HepG2 (cell line): ENCODE results near the gene POLRMT. TPM values are rescaled to one million over a fixed set of nuclear protein-coding genes. Genes with fewer than 3 reads are reported as not detected.

Experiments used
- ATF2 ChIP-seq: sonication (generic); formaldehyde crosslinking; IDR thresholded peaks from 2 replicates; pipeline ENCODE4 v1.4.0; 2020; ENCODE audit warnings: missing genetic modification reagents
- CBX5 ChIP-seq: sonication (generic); formaldehyde crosslinking; IDR thresholded peaks from 2 replicates; pipeline ENCODE4 v1.4.0; 2020; ENCODE audit warnings: missing genetic modification reagents, borderline replicate concordance
- FOSL1 ChIP-seq: sonication (generic); formaldehyde crosslinking; IDR thresholded peaks from 2 replicates; pipeline ENCODE4 v1.9.0; 2021; ENCODE audit warnings: missing genetic modification reagents, borderline replicate concordance
- GPBP1L1 ChIP-seq: sonication (generic); formaldehyde crosslinking; IDR thresholded peaks from 2 replicates; pipeline ENCODE4 v1.5.0; 2020; ENCODE audit warnings: mild to moderate bottlenecking, missing genetic modification reagents
- HNRNPL ChIP-seq: fragments of 200-400 bp; formaldehyde crosslinking; IDR thresholded peaks from 2 replicates; pipeline ENCODE4 v1.6.1; 2017; ENCODE audit warnings: mild to moderate bottlenecking, low read depth, low read length
- JUN ChIP-seq: sonication (generic); formaldehyde crosslinking; IDR thresholded peaks from 2 replicates; pipeline ENCODE4 v1.4.0; 2020; ENCODE audit warnings: mild to moderate bottlenecking, missing genetic modification reagents
- NFE2L2 ChIP-seq: fragments of 150-350 bp; IDR thresholded peaks from 2 replicates; pipeline ENCODE4 v1.6.1; 2014; ENCODE audit warnings: low read length
- SAP130 ChIP-seq: IDR thresholded peaks from 2 replicates; pipeline ENCODE4 v1.6.1; 2016; ENCODE audit warnings: low read depth
- SP1 ChIP-seq, 2 experiments: fragments of 450-650 bp in 1 of 2; sonication (generic) in 1 of 2; formaldehyde crosslinking in 1 of 2; IDR thresholded peaks; 2 replicates each; pipeline versions ENCODE4 v1.4.0 to v1.6.1; 2016 to 2020; ENCODE audit warnings: missing genetic modification reagents in 1 of 2
- TFDP1 ChIP-seq: IDR thresholded peaks from 2 replicates; pipeline ENCODE4 v1.6.1; 2016; ENCODE audit warnings: missing compliant biosample characterization, missing genetic modification reagents, borderline replicate concordance
- ZFP91 ChIP-seq: sonication (generic); formaldehyde crosslinking; IDR thresholded peaks from 2 replicates; pipeline ENCODE4 v1.9.0; 2022; ENCODE audit warnings: missing genetic modification reagents, mild to moderate bottlenecking, borderline replicate concordance
- ZMYM4 ChIP-seq: sonication (generic); formaldehyde crosslinking; IDR thresholded peaks from 2 replicates; pipeline ENCODE4 v1.8.1; 2023; ENCODE audit warnings: mild to moderate bottlenecking, missing genetic modification reagents
- ZNF235 ChIP-seq: sonication (generic); formaldehyde crosslinking; IDR thresholded peaks from 2 replicates; pipeline ENCODE4 v1.8.1; 2023; ENCODE audit warnings: mild to moderate bottlenecking, missing genetic modification reagents, borderline replicate concordance
- ZNF253 ChIP-seq: sonication (generic); formaldehyde crosslinking; IDR thresholded peaks from 2 replicates; pipeline ENCODE4 v1.8.0; 2022; ENCODE audit warnings: mild to moderate bottlenecking, missing genetic modification reagents, borderline replicate concordance
- ZNF337 ChIP-seq: sonication (generic); formaldehyde crosslinking; IDR thresholded peaks from 2 replicates; pipeline ENCODE4 v1.5.1; 2020; ENCODE audit warnings: missing genetic modification reagents, low read depth, mild to moderate bottlenecking, borderline replicate concordance
- ZNF44 ChIP-seq: sonication (generic); formaldehyde crosslinking; IDR thresholded peaks from 2 replicates; pipeline ENCODE4 v1.5.1; 2020; ENCODE audit warnings: mild to moderate bottlenecking, missing genetic modification reagents
- ZNF782 ChIP-seq: sonication (generic); formaldehyde crosslinking; IDR thresholded peaks from 2 replicates; pipeline ENCODE4 v1.4.0; 2020; ENCODE audit warnings: missing genetic modification reagents, mild to moderate bottlenecking, borderline replicate concordance
- ZNF878 ChIP-seq: sonication (generic); formaldehyde crosslinking; IDR thresholded peaks from 2 replicates; pipeline ENCODE4 v1.8.1; 2023; ENCODE audit warnings: mild to moderate bottlenecking, missing genetic modification reagents, moderate library complexity
- polyA plus RNA-seq, 8 experiments: library from polyadenylated mRNA; depleted of rRNA in 3 of 8; stranded (reverse) in 7 of 8; unstranded in 1 of 8; fragments of >200 nt; fragmentation: Illumina TruSeq in 4 of 8; extraction: Trizol in 4 of 8; gene quantifications; 2 replicates each; pipeline versions ENCODE4 v1.2.1 to v1.2.3, GENCODE V29; 2011 to 2016; ENCODE audit warnings: low read depth in 4 of 8, missing spikeins in 1 of 8, mixed read lengths in 1 of 8; ENCODE audit not compliant: insufficient read depth in 1 of 8
- total RNA-seq, 5 experiments: library from RNA; depleted of rRNA; stranded (reverse); fragments of >200 nt; fragmentation: Illumina TruSeq; extraction: Trizol; gene quantifications; 2 replicates each; pipeline ENCODE4 v1.2.3, GENCODE V29; 2016; ENCODE audit warnings: low read depth in 1 of 5

The POLRMT gene
- total and polyA plus RNA-seq, 2 of the 13 experiments (the other 11 are each of a cell fraction or from before 2014, with no cell fraction given): 78.0 to 101 TPM

GRCh38 chr19:661427-662196 lies 28.3 kb upstream of the POLRMT start (continued):
- TF ChIP-seq GPBP1L1 (CRISPR knock-in tag) (no peak), ZNF878 (CRISPR knock-in tag) (no peak), ZNF337 (CRISPR knock-in tag) (no peak), TFDP1 (CRISPR knock-in tag) (no peak), ZNF782 (CRISPR knock-in tag) (no peak), JUN (CRISPR knock-in tag) (no peak), CBX5 (CRISPR knock-in tag) (no peak), ZNF235 (CRISPR knock-in tag) (no peak), ZFP91 (no peak), FOSL1 (CRISPR knock-in tag) (peak; percentile 7; the same call in 1 of the 2 replicates), ZNF253 (no peak), ZNF44 (CRISPR knock-in tag) (no peak), ZMYM4 (CRISPR knock-in tag) (0 out of 2 replicates have a peak, but pooled peaks have one; percentile 7), SP1 (IDR thresholded peaks at IDR 0.05) (no peak), SP1 (CRISPR knock-in tag; IDR thresholded peaks at IDR 0.05) (no peak), NFE2L2 (no peak), ATF2 (no peak), SAP130 (no peak), HNRNPL (0 out of 2 replicates have a peak, but pooled peaks have one; percentile 7)
